ENCODE data around the gene SLC22A16. TPM values are rescaled to one million over a fixed set of nuclear protein-coding genes. Genes with fewer than 3 reads are reported as not detected.
A peak's percentile ranks its signal among the peaks of the same experiment; 100 is the strongest.

The SLC22A16 gene
- total RNA-seq, 5 donors from 2014 or later (not counting 1 experiment from before 2014, with no cell fraction given): not detected

DNA sequence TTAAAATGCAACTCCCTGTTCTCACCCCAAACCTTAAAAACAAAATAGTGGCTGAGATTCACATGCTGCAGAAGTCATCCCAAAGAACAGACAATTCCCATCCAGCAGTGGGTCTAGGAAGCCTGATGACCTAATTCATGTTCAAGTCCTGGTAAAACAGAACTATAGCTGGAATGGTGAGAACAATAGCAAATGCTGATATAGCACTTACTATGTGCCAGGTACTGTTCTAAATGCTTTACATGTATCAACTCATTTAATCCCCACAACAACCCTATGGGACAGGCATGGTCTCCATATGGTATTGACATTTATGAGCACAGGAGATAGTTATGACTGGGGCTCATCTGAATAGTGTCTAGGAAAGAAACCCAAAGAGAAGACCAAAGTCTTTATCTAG is 66.6 kb downstream of the SLC22A16 start:
- CTCF ChIA-PET: no interaction called here
- peaks cover 4 to 8% of the 10 kb centered on the region in 2 donors for H3K27me3 Mint-ChIP-seq
- no peak overlapping the region for H3K27ac Mint-ChIP-seq

DNA sequence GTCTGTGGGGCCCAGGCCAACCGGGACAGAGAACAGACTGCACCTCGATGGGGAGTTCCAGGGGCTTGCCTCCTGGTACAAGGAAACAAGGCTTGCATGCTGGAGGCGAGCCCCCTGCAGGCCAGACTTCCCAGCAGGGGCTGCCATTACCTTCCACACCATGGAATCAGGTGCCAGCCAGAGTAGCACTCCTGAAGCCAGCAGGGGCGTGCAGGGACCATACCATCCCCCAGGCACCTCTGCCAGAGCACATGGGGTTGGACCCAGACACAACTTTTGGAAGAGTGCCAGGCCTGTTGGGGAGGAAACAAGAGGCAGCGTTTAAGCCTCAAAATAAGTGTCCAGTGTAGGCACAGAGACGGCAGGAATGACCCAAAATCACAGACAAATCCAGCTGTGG is 67.5 kb downstream of the SLC22A16 start:
- 66% methylated on average over 5 of the region's 6 CpGs for WGBS (ENCODE audit: insufficient coverage)
- peaks cover 4 to 8% of the 10 kb centered on the region in 2 donors for H3K27me3 Mint-ChIP-seq
- POLR2A ChIA-PET: no interaction called here
- CTCF ChIA-PET: interaction anchor here in 1 of 2 donors (0.5 kb wide), 1 partner anchor 18 kb away, joined by 8 read pairs; no protein-coding TSS in a partner anchor
- Histone ChIP-seq H3K4me1 (ENCODE audit: control insufficient read depth in 1 of 2, extremely low read depth in 1 of 2, insufficient read depth in 2 of 2, low read length in 2 of 2) (no peaks in the 10 kb centered on the region), H3K27ac (ENCODE audit: low read length) (no peak overlapping the region), H3K9me3 (no peaks in the 10 kb centered on the region), H3K36me3 (ENCODE audit: control insufficient read depth in 2 of 2, extremely low read depth in 1 of 2, insufficient read depth in 1 of 2, low read length in 1 of 2) (no peaks in the 10 kb centered on the region), H3K27me3 (replicated peaks in 1 of 2; ENCODE audit: control insufficient read depth in 2 of 2, extremely low read depth in 1 of 2, insufficient read depth in 2 of 2, low read length in 1 of 2) (peaks cover 0 to 4% of the 10 kb centered on the region in 2 experiments), H3K4me3 (ENCODE audit: control insufficient read depth in 1 of 2, extremely low read depth in 1 of 2, low read length in 1 of 2) (no peak overlapping the region)
- no peak overlapping the region for H3K27ac Mint-ChIP-seq
- no peaks in the 10 kb centered on the region for H3K4me1 Mint-ChIP-seq
- H3K9me3 Mint-ChIP-seq: no peaks in the 10 kb centered on the region
- ATAC-seq (replicated peaks in 1 of 4) (no peak), DNase-seq (no peak)
- H3K4me3 Mint-ChIP-seq: no peak overlapping the region
- H3K36me3 Mint-ChIP-seq: no peaks in the 10 kb centered on the region

More for the DNA sequence above, 66.6 kb downstream of the SLC22A16 start:
- no peaks in the 10 kb centered on the region for H3K9me3 Mint-ChIP-seq
- DNase-seq: no peak
- no peak for ATAC-seq (replicated peaks in 1 of 4)
- Histone ChIP-seq H3K27ac (ENCODE audit: low read length) (no peak overlapping the region), H3K36me3 (ENCODE audit: control insufficient read depth in 2 of 2, extremely low read depth in 1 of 2, insufficient read depth in 1 of 2, low read length in 1 of 2) (no peaks in the 10 kb centered on the region), H3K27me3 (replicated peaks in 1 of 2; ENCODE audit: control insufficient read depth in 2 of 2, extremely low read depth in 1 of 2, insufficient read depth in 2 of 2, low read length in 1 of 2) (peaks cover 0 to 8% of the 10 kb centered on the region in 2 experiments), H3K4me3 (ENCODE audit: control insufficient read depth in 1 of 2, extremely low read depth in 1 of 2, low read length in 1 of 2) (no peak overlapping the region), H3K4me1 (ENCODE audit: control insufficient read depth in 1 of 2, extremely low read depth in 1 of 2, insufficient read depth in 2 of 2, low read length in 2 of 2) (no peaks in the 10 kb centered on the region), H3K9me3 (no peaks in the 10 kb centered on the region)
- H3K36me3 Mint-ChIP-seq: no peaks in the 10 kb centered on the region
- no peak overlapping the region for H3K4me3 Mint-ChIP-seq
- POLR2A ChIA-PET: no interaction called here
- H3K4me1 Mint-ChIP-seq: peaks cover 0 to under 1% (median 0%) of the 10 kb centered on the region in 3 donors

DNA sequence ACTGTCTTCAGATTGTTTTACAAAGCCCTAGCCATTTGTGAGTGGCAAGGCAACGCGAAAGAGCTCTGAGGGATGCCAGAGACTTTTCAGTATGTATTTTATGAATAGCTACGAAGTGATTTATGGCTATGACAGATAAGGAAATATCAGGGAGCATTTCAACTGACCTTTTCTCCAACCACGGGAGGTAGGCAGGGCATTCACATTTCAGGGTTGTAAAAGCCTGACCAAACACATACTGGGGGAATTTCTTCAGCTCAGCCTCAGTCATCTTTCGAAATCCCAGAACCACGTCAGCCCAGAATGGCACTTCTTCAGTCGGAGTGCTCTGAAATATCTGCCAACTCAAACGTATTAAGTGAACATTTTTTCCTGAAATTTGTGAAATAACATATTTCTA is 71.8 kb downstream of the SLC22A16 start:
- CTCF ChIA-PET: interaction anchor here in 1 of 2 donors (1.1 kb wide), 1 partner anchor 486 kb away, joined by 3 read pairs; no protein-coding TSS in a partner anchor
- POLR2A ChIA-PET: interaction anchor here in 1 of 2 donors (0.5 kb wide), 1 partner anchor 925 kb away, joined by 3 read pairs; no protein-coding TSS in a partner anchor
- H3K9me3 Mint-ChIP-seq: no peaks in the 10 kb centered on the region

DNA sequence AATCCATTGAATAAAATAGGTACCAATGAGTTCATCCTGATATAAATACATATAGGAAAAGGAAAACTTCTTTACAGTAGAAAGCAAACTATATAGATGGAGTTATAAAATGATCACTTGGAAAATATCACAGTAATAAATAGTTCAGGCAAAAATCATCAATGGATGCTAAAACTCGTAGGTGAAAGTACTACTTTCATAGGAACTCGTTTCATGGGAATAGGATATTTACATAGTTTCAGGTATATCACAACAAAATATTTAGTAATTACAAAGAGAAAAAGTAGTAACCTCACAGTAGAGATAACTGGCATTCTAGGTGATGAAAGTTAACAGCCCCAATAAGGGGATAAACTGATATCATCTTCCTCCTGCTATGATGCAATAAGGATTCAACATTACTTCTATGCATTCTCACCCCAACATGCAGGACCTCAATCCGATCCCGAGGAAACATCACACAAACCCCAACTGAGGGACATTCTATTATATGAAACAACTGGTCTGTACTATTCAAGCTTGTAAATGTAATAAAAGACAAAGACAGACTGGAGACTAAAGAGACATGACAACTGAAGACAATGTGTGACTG is 74.7 kb downstream of the SLC22A16 start:
- H3K36me3 ChIP-seq (ENCODE audit: control insufficient read depth in 2 of 2, extremely low read depth in 1 of 2, insufficient read depth in 1 of 2, low read length in 1 of 2): no peaks in the 10 kb centered on the region
- no peaks in the 10 kb centered on the region for H3K9me3 Mint-ChIP-seq
- no peak overlapping the region for H3K27ac ChIP-seq (ENCODE audit: low read length)
- POLR2A ChIA-PET: no interaction called here
- H3K4me1 ChIP-seq (ENCODE audit: control insufficient read depth in 1 of 2, extremely low read depth in 1 of 2, insufficient read depth in 2 of 2, low read length in 2 of 2): no peaks in the 10 kb centered on the region
- no peaks in the 10 kb centered on the region for H3K4me1 Mint-ChIP-seq
- no peaks in the 10 kb centered on the region for H3K9me3 ChIP-seq
- DNase-seq (no peak), ATAC-seq (replicated peaks in 1 of 4) (no peak)
- H3K27ac Mint-ChIP-seq: no peak overlapping the region
- no peaks in the 10 kb centered on the region for H3K36me3 Mint-ChIP-seq
- H3K27me3 ChIP-seq (replicated peaks in 1 of 2; ENCODE audit: control insufficient read depth in 2 of 2, extremely low read depth in 1 of 2, insufficient read depth in 2 of 2, low read length in 1 of 2): peaks cover 0 to 6% of the 10 kb centered on the region in 2 experiments
- CTCF ChIA-PET: no interaction called here
- no peak overlapping the region for H3K4me3 Mint-ChIP-seq
- no CpG with 5 or more reads among the region's 4 CpGs for WGBS (ENCODE audit: insufficient coverage)
- H3K27me3 Mint-ChIP-seq: peaks cover 3 to 6% of the 10 kb centered on the region in 2 donors
- no peak overlapping the region for H3K4me3 ChIP-seq (ENCODE audit: control insufficient read depth in 1 of 2, extremely low read depth in 1 of 2, low read length in 1 of 2)

More for the DNA sequence above, 71.8 kb downstream of the SLC22A16 start:
- peaks cover 0 to 8% of the 10 kb centered on the region in 2 experiments for H3K27me3 ChIP-seq (replicated peaks in 1 of 2; ENCODE audit: control insufficient read depth in 2 of 2, extremely low read depth in 1 of 2, insufficient read depth in 2 of 2, low read length in 1 of 2)
- 67% methylated on average over 2 of the region's 8 CpGs for WGBS (ENCODE audit: insufficient coverage)
- H3K27ac ChIP-seq (ENCODE audit: low read length): no peak overlapping the region
- Mint-ChIP-seq H3K27ac (no peak overlapping the region), H3K4me3 (no peak overlapping the region), H3K27me3 (peaks cover 4 to 7% of the 10 kb centered on the region in 2 donors), H3K4me1 (no peaks in the 10 kb centered on the region), H3K36me3 (no peaks in the 10 kb centered on the region)
- no peak overlapping the region for H3K4me3 ChIP-seq (ENCODE audit: control insufficient read depth in 1 of 2, extremely low read depth in 1 of 2, low read length in 1 of 2)
- DNase-seq (no peak), ATAC-seq (replicated peaks in 1 of 4) (no peak)
- no peaks in the 10 kb centered on the region for H3K9me3 ChIP-seq
- no peaks in the 10 kb centered on the region for H3K36me3 ChIP-seq (ENCODE audit: control insufficient read depth in 2 of 2, extremely low read depth in 1 of 2, insufficient read depth in 1 of 2, low read length in 1 of 2)
- no peaks in the 10 kb centered on the region for H3K4me1 ChIP-seq (ENCODE audit: control insufficient read depth in 1 of 2, extremely low read depth in 1 of 2, insufficient read depth in 2 of 2, low read length in 2 of 2)

DNA sequence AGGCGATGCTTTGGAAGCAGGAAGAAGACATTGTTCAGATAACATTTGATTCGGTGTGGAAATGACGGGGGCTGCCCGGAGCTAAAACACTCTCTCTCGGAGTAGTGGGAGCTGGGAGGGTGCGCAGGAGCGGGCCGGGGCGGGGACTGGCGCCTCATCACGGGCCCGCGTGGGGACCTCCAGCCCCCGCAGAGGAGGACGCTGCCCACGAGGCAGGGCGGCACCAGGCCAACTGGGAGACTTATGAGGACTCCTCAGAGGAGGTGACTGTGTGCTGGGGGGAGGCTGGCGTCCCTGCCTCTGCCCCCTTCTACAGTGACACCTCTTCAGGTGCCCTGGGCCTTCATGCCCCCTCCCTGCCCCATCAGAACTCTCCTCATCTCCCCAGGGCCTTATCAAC is 76.2 kb downstream of the SLC22A16 start:
- no peaks in the 10 kb centered on the region for H3K36me3 ChIP-seq (ENCODE audit: control insufficient read depth in 2 of 2, extremely low read depth in 1 of 2, insufficient read depth in 1 of 2, low read length in 1 of 2)
- no peaks in the 10 kb centered on the region for H3K4me1 ChIP-seq (ENCODE audit: control insufficient read depth in 1 of 2, extremely low read depth in 1 of 2, insufficient read depth in 2 of 2, low read length in 2 of 2)
- peak overlapping the region in 1 of 2 donors; percentile 5 for H3K4me3 ChIP-seq (ENCODE audit: control insufficient read depth in 1 of 2, extremely low read depth in 1 of 2, low read length in 1 of 2)
- Mint-ChIP-seq H3K4me3 (peak overlapping the region in 2 of 3 donors; percentile 53 to 59), H3K9me3 (no peaks in the 10 kb centered on the region), H3K27ac (no peak overlapping the region), H3K36me3 (no peaks in the 10 kb centered on the region), H3K4me1 (no peaks in the 10 kb centered on the region), H3K27me3 (peaks cover 3 to 6% of the 10 kb centered on the region in 2 donors)
- POLR2A ChIA-PET: no interaction called here
- DNase-seq: no peak
- peaks cover 0 to 6% of the 10 kb centered on the region in 2 experiments for H3K27me3 ChIP-seq (replicated peaks in 1 of 2; ENCODE audit: control insufficient read depth in 2 of 2, extremely low read depth in 1 of 2, insufficient read depth in 2 of 2, low read length in 1 of 2)
- no peak overlapping the region for H3K27ac ChIP-seq (ENCODE audit: low read length)
- no peaks in the 10 kb centered on the region for H3K9me3 ChIP-seq
- ATAC-seq (replicated peaks in 1 of 4): no peak
- CTCF ChIA-PET: no interaction called here
- 70% methylated on average over 6 of the region's 18 CpGs for WGBS (ENCODE audit: insufficient coverage)

DNA sequence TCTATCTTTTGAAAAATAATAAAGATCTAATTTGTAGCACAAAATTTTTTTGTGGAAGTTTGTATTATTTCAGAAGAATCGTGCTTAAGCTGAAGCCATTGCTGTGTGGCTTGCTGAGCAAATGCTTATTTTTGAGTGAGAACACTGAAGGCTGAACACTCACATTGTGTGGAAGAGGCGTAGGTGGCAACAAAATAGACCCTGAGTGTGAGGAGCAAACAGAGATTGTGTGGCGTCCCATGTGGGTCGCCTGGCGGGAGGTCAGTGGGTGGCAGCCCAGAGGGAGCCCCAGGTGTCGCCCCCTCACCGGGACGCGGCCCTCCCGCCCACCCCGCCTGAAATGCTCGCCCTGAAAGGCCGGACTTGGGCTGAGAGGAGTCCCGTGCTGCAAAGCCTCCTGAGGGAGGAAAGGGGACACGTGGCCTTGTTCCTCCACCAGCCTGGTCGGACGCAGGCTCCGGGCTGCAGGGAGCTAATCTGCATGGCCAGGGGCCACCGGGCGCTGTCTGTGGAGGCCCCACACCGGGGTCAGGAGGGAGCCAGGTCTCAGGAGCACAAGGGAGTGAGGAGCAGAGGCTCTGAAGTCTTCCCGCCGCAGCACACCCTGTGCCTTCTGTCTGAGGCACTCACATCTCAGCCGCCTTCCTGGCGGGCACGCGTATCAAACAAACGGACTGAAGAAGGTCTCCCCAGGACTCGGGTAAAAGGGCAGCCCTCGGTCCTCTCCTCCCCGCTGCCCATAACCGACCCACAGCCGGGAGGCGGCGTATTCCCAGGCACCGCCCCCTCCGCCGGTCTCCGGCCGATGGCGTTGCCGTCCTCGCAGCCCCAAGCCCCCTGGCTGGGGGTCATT is 77.0 kb downstream of the SLC22A16 start:
- H3K36me3 ChIP-seq (ENCODE audit: control insufficient read depth in 2 of 2, extremely low read depth in 1 of 2, insufficient read depth in 1 of 2, low read length in 1 of 2): no peaks in the 10 kb centered on the region
- peak overlapping the region in 1 of 2 donors; percentile 5 for H3K4me3 ChIP-seq (ENCODE audit: control insufficient read depth in 1 of 2, extremely low read depth in 1 of 2, low read length in 1 of 2)
- no peaks in the 10 kb centered on the region for H3K9me3 ChIP-seq
- H3K4me1 Mint-ChIP-seq: no peaks in the 10 kb centered on the region
- H3K27me3 ChIP-seq (replicated peaks in 1 of 2; ENCODE audit: control insufficient read depth in 2 of 2, extremely low read depth in 1 of 2, insufficient read depth in 2 of 2, low read length in 1 of 2): peaks cover 0 to 6% of the 10 kb centered on the region in 2 experiments
- no peaks in the 10 kb centered on the region for H3K4me1 ChIP-seq (ENCODE audit: control insufficient read depth in 1 of 2, extremely low read depth in 1 of 2, insufficient read depth in 2 of 2, low read length in 2 of 2)
- no peak overlapping the region for H3K27ac ChIP-seq (ENCODE audit: low read length)
- H3K36me3 Mint-ChIP-seq: no peaks in the 10 kb centered on the region
- DNase-seq (no peak), ATAC-seq (replicated peaks in 1 of 4) (peak in 1 of 4 experiments; percentile 40)
- no peak overlapping the region for H3K27ac Mint-ChIP-seq
- H3K4me3 Mint-ChIP-seq: peak overlapping the region in 2 of 3 donors; percentile 53 to 59
- CTCF ChIA-PET: no interaction called here
- POLR2A ChIA-PET: no interaction called here
- WGBS (ENCODE audit: insufficient coverage): 82% methylated on average over 42 of the region's 43 CpGs
- no peaks in the 10 kb centered on the region for H3K9me3 Mint-ChIP-seq
- H3K27me3 Mint-ChIP-seq: peaks cover 3 to 6% of the 10 kb centered on the region in 2 donors
